ENCODE results near the gene CDK11A. TPM values are rescaled to one million over a fixed set of nuclear protein-coding genes. Genes with fewer than 3 reads are reported as not detected.
"Not testable (repeated sequence)": the region's sequence is repeated elsewhere in the genome, so short reads cannot be mapped to it uniquely, and the experiment has no call there.

CDK11A gene
- total RNA-seq, 1 donor from 2014 or later: 11.7 TPM

- DNase-seq: not testable (repeated sequence)
Observed at GRCh38 chr1:1662392-1662791, 61.8 kb downstream of the CDK11A start.

- DNase-seq: peak; percentile 98
Observed at GRCh38 chr1:1658583-1659549, 65.3 kb downstream of the CDK11A start, which contains the start of gene CDK11B. CDK11B (minus strand) TSS chr1:1659004; CDS start chr1:1657485, 1,519 bp downstream.

Other genes with a start within 250 kb of the CDK11A start
- gene ATAD3A, start 212.2 kb downstream of the CDK11A start, total RNA-seq: 29.3 and 59.4 TPM in 2 replicates
- gene TMEM240, start 183.7 kb downstream of the CDK11A start, total RNA-seq: 1.7 and 2.6 TPM in 2 replicates
- 87.1 and 128 TPM in 2 replicates for gene SSU72, start 149.5 kb downstream of the CDK11A start, total RNA-seq
- gene FNDC10, start 124.2 kb downstream of the CDK11A start, total RNA-seq: 0.68 and 1.4 TPM in 2 replicates
- gene MIB2, start 108.9 kb downstream of the CDK11A start, total RNA-seq: 49.2 and 71.0 TPM in 2 replicates
- gene MMP23B, start 92.2 kb downstream of the CDK11A start, total RNA-seq: 0.42 TPM in 1 of 2 replicates, not detected in the other
- 12.3 and 13.2 TPM in 2 replicates for gene CDK11B, start 65.4 kb downstream of the CDK11A start, total RNA-seq
- 25.2 and 32.8 TPM in 2 replicates for gene SLC35E2B, start 31.6 kb downstream of the CDK11A start, total RNA-seq
- 44.6 and 52.1 TPM in 2 replicates for gene NADK, start 54.1 kb upstream of the CDK11A start, total RNA-seq
- gene GNB1, start 166.7 kb upstream of the CDK11A start, total RNA-seq: 87.8 and 181 TPM in 2 replicates
- 0.34 TPM in 1 of 2 replicates, not detected in the other for gene CALML6, start 190.9 kb upstream of the CDK11A start, total RNA-seq
- 0.37 TPM in 1 of 2 replicates, not detected in the other for gene TMEM52, start 194.9 kb upstream of the CDK11A start, total RNA-seq

Measured in dermis blood vessel endothelial cell (primary cell).